Measurements from ENCODE around the gene TUBA4B. TPM values are rescaled to one million over a fixed set of nuclear protein-coding genes. Genes with fewer than 3 reads are reported as not detected.

The TUBA4B gene
- total RNA-seq, 2 donors from 2014 or later: not detected

- intact Hi-C loops (cut with DNase I): loop anchor here (10.0 kb wide), 1 partner anchor 67 kb away; no protein-coding TSS in a partner anchor
These were observed 24.8 kb upstream of the TUBA4B start for GRCh38 chr2:219228041-219228910.

GRCh38 chr2:219228911-219229304 lies 24.1 kb upstream of the TUBA4B start:
- Histone ChIP-seq H3K4me3 (peak overlapping the region; percentile 63), H3K27me3 (no peaks in the 10 kb centered on the region), H3K9me3 (no peaks in the 10 kb centered on the region), H3K9ac (ENCODE audit: low read depth in 2 of 2, low read length in 2 of 2) (peak overlapping the region; percentile 94 to 97), H3K4me1 (peaks cover 7% of the 10 kb centered on the region), H3K36me3 (peaks cover 23% of the 10 kb centered on the region), H3K27ac (peak overlapping the region; percentile 88)
- DNase-seq: no peak
- TF ChIP-seq CTCF (IDR thresholded peaks at IDR 0.05): no peak
- intact Hi-C loops (cut with DNase I): loop anchor here (10.0 kb wide), 1 partner anchor 66 kb away; no protein-coding TSS in a partner anchor

More at GRCh38 chr2:219228041-219228910, 24.8 kb upstream of the TUBA4B start:
- peak overlapping the region; percentile 94 to 97 for H3K9ac ChIP-seq (ENCODE audit: low read depth in 2 of 2, low read length in 2 of 2)
- H3K27me3 ChIP-seq: no peaks in the 10 kb centered on the region
- H3K9me3 ChIP-seq: no peaks in the 10 kb centered on the region
- peak overlapping the region; percentile 88 for H3K27ac ChIP-seq
- no peak for DNase-seq
- peaks cover 25% of the 10 kb centered on the region for H3K36me3 ChIP-seq
- H3K4me3 ChIP-seq: peak overlapping the region; percentile 63
- TF ChIP-seq CTCF (IDR thresholded peaks at IDR 0.05): no peak
- H3K4me1 ChIP-seq: peaks cover 7% of the 10 kb centered on the region

GRCh38 chr2:219229305-219230058 lies 23.6 kb upstream of the TUBA4B start, which contains the start of the genes ANKZF1 and ATG9A:
TSS of gene ANKZF1 (plus strand) at chr2:219229806. CDS start at chr2:219230258, 452 bp downstream.
TSS of gene ATG9A (minus strand) at chr2:219229636. CDS start at chr2:219228024, 1,612 bp downstream.
- DNase-seq: peak; percentile 99
- Histone ChIP-seq H3K4me3 (peak within 1 kb of the TSS; percentile 63), H3K27me3 (no peaks in the 10 kb centered on the region), H3K9ac (ENCODE audit: low read depth in 2 of 2, low read length in 2 of 2) (peak within 1 kb of the TSS; percentile 94 to 97), H3K27ac (peak within 1 kb of the TSS; percentile 88), H3K9me3 (no peaks in the 10 kb centered on the region), H3K36me3 (peaks cover 18% of the 10 kb centered on the region), H3K4me1 (peaks cover 7% of the 10 kb centered on the region)
- no peak for TF ChIP-seq CTCF (IDR thresholded peaks at IDR 0.05)
- intact Hi-C loops (cut with DNase I): loop anchor here (10.0 kb wide), 1 partner anchor 65 kb away; no protein-coding TSS in a partner anchor

GRCh38 chr2:219230059-219230540 lies 22.9 kb upstream of the TUBA4B start:
- peaks cover 7% of the 10 kb centered on the region for H3K4me1 ChIP-seq
- peak; percentile 74 for DNase-seq
- intact Hi-C loops (cut with DNase I): no loop called here
- H3K27ac ChIP-seq: peak overlapping the region; percentile 88
- no peaks in the 10 kb centered on the region for H3K9me3 ChIP-seq
- peak overlapping the region; percentile 63 for H3K4me3 ChIP-seq
- TF ChIP-seq CTCF (IDR thresholded peaks at IDR 0.05): no peak
- H3K9ac ChIP-seq (ENCODE audit: low read depth in 2 of 2, low read length in 2 of 2): peak overlapping the region; percentile 71 to 91
- H3K27me3 ChIP-seq: no peaks in the 10 kb centered on the region
- peaks cover 14% of the 10 kb centered on the region for H3K36me3 ChIP-seq

- intact Hi-C loops (cut with DNase I): no loop called here
- Histone ChIP-seq H3K4me3 (no peak overlapping the region), H3K27ac (no peak overlapping the region), H3K4me1 (no peaks in the 10 kb centered on the region), H3K9ac (ENCODE audit: low read depth in 2 of 2, low read length in 2 of 2) (no peak overlapping the region), H3K27me3 (no peaks in the 10 kb centered on the region), H3K36me3 (peaks cover 26% of the 10 kb centered on the region), H3K9me3 (no peaks in the 10 kb centered on the region)
- DNase-seq: no peak
- TF ChIP-seq CTCF (IDR thresholded peaks at IDR 0.05): no peak
These were observed 18.7 kb upstream of the TUBA4B start for GRCh38 chr2:219234331-219234730.
